ENCODE results near the gene MGP. TPM values are rescaled to one million over a fixed set of nuclear protein-coding genes. Genes with fewer than 3 reads are reported as not detected.
A peak's percentile ranks its signal among the peaks of the same experiment; 100 is the strongest.

Gene MGP
- under 1 TPM in 2 of 3 donors, not detected in 1; 0.52 to 0.55 TPM for total RNA-seq

GRCh38 chr12:14885718-14886221 lies at the start of gene MGP:
TSS of gene MGP (minus strand) at chr12:14885854. CDS start at chr12:14885791, 63 bp downstream.
- H3K9me3 Mint-ChIP-seq = no peaks in the 10 kb centered on the region
- DNase-seq (no peak), ATAC-seq (no peak)
- peaks cover 13% of the 10 kb centered on the region for H3K27me3 Mint-ChIP-seq (ENCODE audit: low read depth)
- no peaks in the 10 kb centered on the region for H3K36me3 Mint-ChIP-seq (ENCODE audit: insufficient read depth)
- peak within 1 kb of the TSS; percentile 5 for H3K4me3 Mint-ChIP-seq
- peaks cover 24% of the 10 kb centered on the region for H3K4me1 Mint-ChIP-seq (ENCODE audit: low read depth)

DNA sequence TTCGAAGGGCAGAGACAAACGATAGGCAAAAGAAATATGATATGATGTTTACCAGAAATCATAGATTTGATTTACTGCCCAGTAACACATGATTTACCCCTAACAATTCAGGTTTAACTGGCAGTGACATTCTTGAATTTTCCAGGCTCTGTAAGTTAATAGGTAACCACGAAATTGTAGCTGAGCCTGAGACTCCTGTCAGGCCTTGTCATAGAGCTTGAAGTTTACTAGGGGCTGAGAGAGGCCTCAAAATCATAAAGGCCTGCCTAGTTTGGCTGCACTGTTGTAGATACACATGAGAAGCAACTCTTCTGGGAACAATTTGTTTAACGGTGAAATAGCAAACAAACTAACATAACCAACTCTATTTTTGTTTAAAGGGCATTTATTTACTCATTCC lies 49.4 kb upstream of the MGP start:
- H3K4me1 Mint-ChIP-seq (ENCODE audit: low read depth) = peaks cover 35% of the 10 kb centered on the region
- peaks cover 45% of the 10 kb centered on the region for H3K36me3 Mint-ChIP-seq (ENCODE audit: insufficient read depth)
- ATAC-seq = no peak
- DNase-seq = no peak
- no peak overlapping the region for H3K4me3 Mint-ChIP-seq
- no peaks in the 10 kb centered on the region for H3K9me3 Mint-ChIP-seq
- H3K27me3 Mint-ChIP-seq (ENCODE audit: low read depth) = no peaks in the 10 kb centered on the region

DNA sequence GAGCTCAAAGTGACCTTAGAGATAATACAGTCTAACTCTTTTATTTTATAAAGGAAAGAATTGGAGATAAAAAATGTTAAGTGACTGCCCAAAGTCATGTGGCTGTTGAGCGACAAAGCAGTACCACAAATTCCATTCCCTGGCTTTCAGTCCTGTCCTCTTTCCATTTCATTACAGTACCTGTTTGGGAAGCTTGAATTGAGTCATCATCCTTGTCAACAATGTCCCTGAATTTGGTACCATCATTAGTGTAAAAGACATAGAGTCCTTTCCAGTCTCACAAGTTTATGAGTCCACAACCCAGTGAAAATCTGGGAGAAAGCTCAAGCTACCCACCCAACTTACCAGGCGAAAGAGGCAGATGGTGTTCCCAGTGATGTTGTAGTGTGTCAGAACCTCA lies 48.9 kb upstream of the MGP start:
- ATAC-seq (no peak), DNase-seq (no peak)
- Mint-ChIP-seq H3K36me3 (ENCODE audit: insufficient read depth) (peaks cover 40% of the 10 kb centered on the region), H3K27me3 (ENCODE audit: low read depth) (no peaks in the 10 kb centered on the region), H3K9me3 (no peaks in the 10 kb centered on the region), H3K4me3 (no peak overlapping the region), H3K4me1 (ENCODE audit: low read depth) (peaks cover 30% of the 10 kb centered on the region)

DNA sequence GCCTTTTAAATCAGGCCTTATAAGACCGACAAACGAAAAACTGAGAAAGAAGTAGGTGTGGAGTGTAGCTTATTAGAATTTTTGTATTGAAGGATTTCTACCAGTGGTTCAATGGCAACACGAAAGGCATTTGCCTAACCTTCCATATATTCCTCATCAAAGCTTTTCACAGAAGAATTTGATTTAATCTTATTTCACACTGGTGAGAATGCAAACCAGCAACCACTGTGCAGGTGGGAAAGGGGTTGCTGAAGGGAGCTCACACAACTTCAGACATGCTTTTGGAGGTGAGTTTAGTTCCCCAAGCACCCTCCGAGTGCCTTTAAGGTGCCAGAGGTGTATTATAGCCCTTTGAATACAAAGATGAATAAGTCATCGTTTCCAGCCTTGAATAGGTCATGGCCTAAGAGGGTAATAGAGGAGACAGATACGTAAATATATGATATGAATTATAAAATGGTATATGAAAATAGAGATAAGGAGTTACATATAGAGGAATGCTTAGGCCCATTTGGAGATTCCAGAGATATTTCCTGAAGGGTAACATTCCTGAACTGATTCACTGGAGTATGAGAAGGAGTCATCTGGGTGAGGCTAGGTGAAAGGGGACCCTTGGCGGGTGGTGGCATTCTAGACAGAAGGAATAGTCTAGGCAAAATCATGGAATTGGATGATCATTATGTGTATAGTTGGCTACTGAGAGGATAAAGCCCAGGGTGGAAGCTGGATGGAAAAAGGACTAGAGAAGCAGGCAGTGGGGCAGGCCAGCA lies 46.3 kb upstream of the MGP start:
- Mint-ChIP-seq H3K4me1 (ENCODE audit: low read depth) (peaks cover 6% of the 10 kb centered on the region), H3K4me3 (no peak overlapping the region), H3K27me3 (ENCODE audit: low read depth) (no peaks in the 10 kb centered on the region), H3K9me3 (no peaks in the 10 kb centered on the region), H3K36me3 (ENCODE audit: insufficient read depth) (peaks cover 33% of the 10 kb centered on the region)
- no peak for ATAC-seq
- no peak for DNase-seq

- DNase-seq = no peak
- Mint-ChIP-seq H3K27me3 (ENCODE audit: low read depth) (no peaks in the 10 kb centered on the region), H3K36me3 (ENCODE audit: insufficient read depth) (peaks cover 29% of the 10 kb centered on the region), H3K9me3 (no peaks in the 10 kb centered on the region), H3K4me1 (ENCODE audit: low read depth) (peaks cover 1% of the 10 kb centered on the region), H3K4me3 (no peak overlapping the region)
- ATAC-seq = no peak
Observed at GRCh38 chr12:14931359-14931758, 45.7 kb upstream of the MGP start.

GRCh38 chr12:14930299-14930698 lies 44.6 kb upstream of the MGP start:
- ATAC-seq (no peak), DNase-seq (no peak)
- H3K27me3 Mint-ChIP-seq (ENCODE audit: low read depth) = no peaks in the 10 kb centered on the region
- H3K36me3 Mint-ChIP-seq (ENCODE audit: insufficient read depth) = peaks cover 29% of the 10 kb centered on the region
- H3K9me3 Mint-ChIP-seq = no peaks in the 10 kb centered on the region
- H3K4me3 Mint-ChIP-seq = no peak overlapping the region
- H3K4me1 Mint-ChIP-seq (ENCODE audit: low read depth) = no peaks in the 10 kb centered on the region

- DNase-seq (no peak), ATAC-seq (no peak)
- H3K27me3 Mint-ChIP-seq (ENCODE audit: low read depth) = no peaks in the 10 kb centered on the region
- H3K4me3 Mint-ChIP-seq = no peak overlapping the region
- H3K36me3 Mint-ChIP-seq (ENCODE audit: insufficient read depth) = peaks cover 31% of the 10 kb centered on the region
- no peaks in the 10 kb centered on the region for H3K4me1 Mint-ChIP-seq (ENCODE audit: low read depth)
- H3K9me3 Mint-ChIP-seq = no peaks in the 10 kb centered on the region
Observed at GRCh38 chr12:14928931-14929330, 43.3 kb upstream of the MGP start.

GRCh38 chr12:14927267-14927666 lies 41.6 kb upstream of the MGP start:
- no peaks in the 10 kb centered on the region for H3K27me3 Mint-ChIP-seq (ENCODE audit: low read depth)
- H3K9me3 Mint-ChIP-seq = no peaks in the 10 kb centered on the region
- H3K4me1 Mint-ChIP-seq (ENCODE audit: low read depth) = peaks cover 1% of the 10 kb centered on the region
- H3K4me3 Mint-ChIP-seq = no peak overlapping the region
- DNase-seq (no peak), ATAC-seq (no peak)
- peaks cover 21% of the 10 kb centered on the region for H3K36me3 Mint-ChIP-seq (ENCODE audit: insufficient read depth)

DNA sequence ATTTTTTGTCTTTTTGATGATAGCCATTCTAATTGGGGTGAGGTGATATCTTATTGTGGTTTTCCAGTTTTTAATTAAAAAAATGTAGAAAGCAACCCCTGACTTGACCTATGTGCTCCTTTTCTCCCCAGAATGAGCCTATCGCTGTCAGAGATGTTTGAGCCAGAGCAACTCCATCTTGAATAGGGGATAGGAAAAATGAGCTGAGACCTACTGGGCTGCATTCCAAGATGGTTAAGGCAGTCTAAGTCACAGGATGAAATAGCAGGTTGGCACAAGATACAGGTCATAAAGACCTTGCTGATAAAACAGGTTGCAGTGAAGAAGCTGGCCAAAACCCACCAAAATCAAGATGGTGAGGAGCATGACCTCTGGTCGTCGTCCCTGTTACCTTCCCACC lies 38.9 kb upstream of the MGP start:
- H3K27me3 Mint-ChIP-seq (ENCODE audit: low read depth) = no peaks in the 10 kb centered on the region

GRCh38 chr12:14923944-14924343 lies 38.3 kb upstream of the MGP start:
- H3K27me3 Mint-ChIP-seq (ENCODE audit: low read depth) = no peaks in the 10 kb centered on the region
- H3K36me3 Mint-ChIP-seq (ENCODE audit: insufficient read depth) = peaks cover 24% of the 10 kb centered on the region
- H3K4me1 Mint-ChIP-seq (ENCODE audit: low read depth) = peaks cover 18% of the 10 kb centered on the region
- ATAC-seq (no peak), DNase-seq (no peak)
- no peak overlapping the region for H3K4me3 Mint-ChIP-seq
- H3K9me3 Mint-ChIP-seq = no peaks in the 10 kb centered on the region

More for the DNA sequence above, 38.9 kb upstream of the MGP start:
- H3K4me3 Mint-ChIP-seq = no peak overlapping the region
- peaks cover 18% of the 10 kb centered on the region for H3K4me1 Mint-ChIP-seq (ENCODE audit: low read depth)
- ATAC-seq = no peak
- no peaks in the 10 kb centered on the region for H3K9me3 Mint-ChIP-seq
- DNase-seq = no peak
- peaks cover 22% of the 10 kb centered on the region for H3K36me3 Mint-ChIP-seq (ENCODE audit: insufficient read depth)

GRCh38 chr12:14921218-14921617 lies 35.6 kb upstream of the MGP start:
- no peak for ATAC-seq

DNA sequence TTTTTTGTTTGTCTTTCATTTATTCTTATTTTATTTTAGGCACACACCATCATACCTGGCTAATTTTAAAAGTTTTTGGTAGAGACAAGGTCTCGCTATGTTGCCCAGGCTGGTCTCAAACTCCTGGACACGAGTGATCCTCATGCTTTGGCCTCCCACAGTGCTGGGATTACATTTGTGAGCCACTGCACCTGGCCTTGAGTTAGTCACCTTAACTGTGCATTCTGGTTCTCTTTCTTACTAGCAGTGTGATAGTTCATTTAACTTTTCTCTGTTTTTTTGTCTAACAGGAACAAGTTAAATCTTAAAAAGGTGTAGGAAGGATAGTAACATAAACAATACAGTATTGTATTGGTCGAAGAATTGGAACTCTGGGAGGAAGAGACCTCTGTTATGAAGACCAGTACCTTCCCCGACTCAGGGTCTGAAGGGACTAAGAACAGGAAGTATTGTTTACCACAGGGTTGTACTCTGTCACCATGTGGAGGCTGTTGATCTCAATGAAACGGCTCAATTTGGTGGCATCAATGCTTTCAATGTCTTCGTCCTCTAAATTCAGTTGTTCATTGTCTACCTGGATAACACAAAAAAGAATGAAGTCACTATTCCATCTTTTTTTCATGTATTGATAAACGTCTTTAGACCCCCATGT lies 34.9 kb upstream of the MGP start:
- Mint-ChIP-seq H3K4me3 (no peak overlapping the region), H3K27me3 (ENCODE audit: low read depth) (no peaks in the 10 kb centered on the region), H3K36me3 (ENCODE audit: insufficient read depth) (peaks cover 43% of the 10 kb centered on the region), H3K4me1 (ENCODE audit: low read depth) (peaks cover 18% of the 10 kb centered on the region), H3K9me3 (no peaks in the 10 kb centered on the region)
- ATAC-seq (peak in 1 of 2 donors; percentile 69), DNase-seq (no peak)

More at GRCh38 chr12:14921218-14921617, 35.6 kb upstream of the MGP start:
- H3K27me3 Mint-ChIP-seq (ENCODE audit: low read depth) = no peaks in the 10 kb centered on the region
- DNase-seq = no peak
- H3K4me3 Mint-ChIP-seq = no peak overlapping the region
- peaks cover 41% of the 10 kb centered on the region for H3K36me3 Mint-ChIP-seq (ENCODE audit: insufficient read depth)
- H3K9me3 Mint-ChIP-seq = no peaks in the 10 kb centered on the region
- peaks cover 18% of the 10 kb centered on the region for H3K4me1 Mint-ChIP-seq (ENCODE audit: low read depth)

GRCh38 chr12:14919455-14919854 lies 33.8 kb upstream of the MGP start:
- no peaks in the 10 kb centered on the region for H3K9me3 Mint-ChIP-seq
- no peak overlapping the region for H3K4me3 Mint-ChIP-seq
- H3K4me1 Mint-ChIP-seq (ENCODE audit: low read depth) = peaks cover 18% of the 10 kb centered on the region
- H3K27me3 Mint-ChIP-seq (ENCODE audit: low read depth) = no peaks in the 10 kb centered on the region
- DNase-seq (no peak), ATAC-seq (no peak)
- peaks cover 50% of the 10 kb centered on the region for H3K36me3 Mint-ChIP-seq (ENCODE audit: insufficient read depth)

- DNase-seq (no peak), ATAC-seq (no peak)
- H3K27me3 Mint-ChIP-seq (ENCODE audit: low read depth) = no peaks in the 10 kb centered on the region
- H3K36me3 Mint-ChIP-seq (ENCODE audit: insufficient read depth) = peaks cover 64% of the 10 kb centered on the region
- peaks cover 20% of the 10 kb centered on the region for H3K4me1 Mint-ChIP-seq (ENCODE audit: low read depth)
- no peaks in the 10 kb centered on the region for H3K9me3 Mint-ChIP-seq
- no peak overlapping the region for H3K4me3 Mint-ChIP-seq
Observed at GRCh38 chr12:14915736-14916135, 30.1 kb upstream of the MGP start.

DNA sequence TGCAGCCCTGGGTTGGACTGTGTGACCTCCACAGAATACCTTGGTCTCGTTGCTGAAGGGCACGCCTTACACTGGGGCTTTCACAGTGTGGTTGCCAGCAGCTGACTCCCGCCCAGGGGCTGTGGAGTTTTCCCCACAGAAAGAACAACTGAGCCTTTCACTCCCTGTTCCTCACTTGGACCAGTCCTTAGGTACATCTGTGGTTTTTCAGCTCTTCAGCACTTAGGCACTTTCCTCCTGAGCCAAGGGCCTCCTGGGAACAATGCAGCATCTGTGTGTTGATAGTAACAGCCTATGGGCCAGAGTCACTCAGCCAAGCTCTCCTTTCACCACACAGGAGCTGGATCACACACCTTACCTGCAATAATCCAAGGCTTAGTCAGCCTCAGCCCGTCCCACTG lies 27.7 kb upstream of the MGP start:
- no peaks in the 10 kb centered on the region for H3K9me3 Mint-ChIP-seq
- peaks cover 26% of the 10 kb centered on the region for H3K4me1 Mint-ChIP-seq (ENCODE audit: low read depth)
- H3K36me3 Mint-ChIP-seq (ENCODE audit: insufficient read depth) = peaks cover 57% of the 10 kb centered on the region
- DNase-seq (no peak), ATAC-seq (no peak)
- H3K27me3 Mint-ChIP-seq (ENCODE audit: low read depth) = no peaks in the 10 kb centered on the region
- no peak overlapping the region for H3K4me3 Mint-ChIP-seq
